NOMO-1 (cell line): ENCODE measurements around the gene GSTA3.
"Not testable (repeated sequence)": the region's sequence is repeated elsewhere in the genome, so short reads cannot be mapped to it uniquely, and the experiment has no call there.

ENCODE experiments used
- DNase-seq, 2 experiments: peaks; one replicate each; lab custom pipeline; 2025; ENCODE audit not compliant: unreplicated experiment in 2 of 2; lab: John Stamatoyannopoulos, UW

Gene GSTA3

GRCh38 chr6:52868899-52869298 lies 40.6 kb downstream of the GSTA3 start:
- DNase-seq, result not testable (repeated sequence)

- DNase-seq, result no peak
Measured at GRCh38 chr6:52868240-52868639, 41.3 kb downstream of the GSTA3 start.

GRCh38 chr6:52861151-52861550 lies 48.3 kb downstream of the GSTA3 start:
- DNase-seq, result not testable (repeated sequence)

- no peak for DNase-seq
Measured at GRCh38 chr6:52858416-52858815, 51.1 kb downstream of the GSTA3 start.

GRCh38 chr6:52856137-52856536 lies 53.4 kb downstream of the GSTA3 start:
- not testable (repeated sequence) for DNase-seq

GRCh38 chr6:52849137-52849536 lies 60.4 kb downstream of the GSTA3 start:
- no peak for DNase-seq
